Stomach (tissue), 4 donors: ENCODE data around the gene TMPRSS3.

Experiments
- CTCF ChIP-seq, 7 experiments: fragments of 450-650 bp in 4 of 7; fragments of 200-600 bp in 3 of 7; sonication (generic) in 3 of 7; IDR thresholded peaks; one replicate each; pipeline ENCODE4 v1.5.1; 2016 to 2019; ENCODE audit warnings: antibody characterized with exemption in 7 of 7, control low read depth in 2 of 7, mild to moderate bottlenecking in 1 of 7
- EP300 ChIP-seq: sonication (generic); formaldehyde crosslinking; IDR thresholded peaks from one replicate; pipeline ENCODE4 v1.6.1; 2017; ENCODE audit warnings: antibody characterized with exemption
- POLR2A ChIP-seq, 4 donors: fragments of 450-650 bp; IDR thresholded peaks; one replicate each; pipeline ENCODE4 v1.6.1; 2016; ENCODE audit warnings: antibody characterized with exemption in 4 of 4, control low read depth in 2 of 4, mild to moderate bottlenecking in 1 of 4, moderate library complexity in 1 of 4
- POLR2AphosphoS5 ChIP-seq, 3 donors: sonication (generic); formaldehyde crosslinking; IDR thresholded peaks; one replicate each; pipeline ENCODE4 v1.6.1; 2016; ENCODE audit warnings: antibody characterized with exemption in 3 of 3

- TF ChIP-seq POLR2A (IDR thresholded peaks at IDR 0.05) (no peak), CTCF (IDR thresholded peaks at IDR 0.05) (no peak), POLR2AphosphoS5 (IDR thresholded peaks at IDR 0.05) (peak in 1 of 3 donors; percentile 44), EP300 (no peak)
These were observed 38.2 kb upstream of the TMPRSS3 start for GRCh38 chr21:42433946-42434551.
